ENCODE measurements around the gene RNF145.
A peak's percentile ranks its signal among the peaks of the same experiment; 100 is the strongest.
"Not testable (repeated sequence)": the region's sequence is repeated elsewhere in the genome, so short reads cannot be mapped to it uniquely, and the experiment has no call there.

The RNF145 gene

DNA sequence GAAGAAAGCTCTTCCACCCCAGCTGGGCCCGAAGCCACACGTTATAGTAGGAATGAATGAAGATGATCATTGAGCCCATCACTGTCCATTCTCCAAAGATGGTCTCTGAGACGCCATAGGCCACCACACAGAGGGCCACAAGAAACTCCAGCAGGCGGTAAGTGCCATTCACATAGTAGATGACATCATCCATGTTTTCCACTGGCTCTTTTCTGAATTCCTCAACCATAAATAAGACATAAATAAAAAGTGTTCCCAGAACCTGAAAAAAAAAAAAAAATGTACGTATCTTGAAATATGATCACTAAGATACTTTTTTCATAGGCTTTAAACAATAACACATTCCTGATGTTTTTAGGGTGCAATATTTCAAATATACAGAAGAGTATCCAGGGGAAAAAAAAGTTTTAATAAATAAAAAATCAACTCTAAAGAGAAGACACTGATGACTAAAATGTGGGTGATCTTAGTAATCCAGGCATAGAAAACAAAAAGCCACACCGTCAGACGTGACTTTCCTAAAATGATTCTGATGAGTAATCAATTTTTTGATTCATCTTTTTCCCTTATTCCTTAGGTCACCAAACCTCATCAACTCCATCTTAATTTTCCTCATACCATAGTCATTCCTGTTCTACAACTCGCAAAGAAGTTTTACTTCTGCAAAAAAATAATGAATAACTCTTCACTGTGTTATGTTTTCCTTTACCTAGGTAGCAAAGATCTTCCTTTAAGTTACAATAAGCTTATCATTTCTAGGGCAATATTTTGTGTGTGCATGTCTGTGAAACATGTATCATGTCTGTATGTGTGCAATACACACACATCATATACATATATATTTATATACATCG, 47.8 kb downstream of the RNF145 start:
- no peak for DNase-seq (ENCODE audit: low spot score)
- no peak for FAIRE-seq

DNA sequence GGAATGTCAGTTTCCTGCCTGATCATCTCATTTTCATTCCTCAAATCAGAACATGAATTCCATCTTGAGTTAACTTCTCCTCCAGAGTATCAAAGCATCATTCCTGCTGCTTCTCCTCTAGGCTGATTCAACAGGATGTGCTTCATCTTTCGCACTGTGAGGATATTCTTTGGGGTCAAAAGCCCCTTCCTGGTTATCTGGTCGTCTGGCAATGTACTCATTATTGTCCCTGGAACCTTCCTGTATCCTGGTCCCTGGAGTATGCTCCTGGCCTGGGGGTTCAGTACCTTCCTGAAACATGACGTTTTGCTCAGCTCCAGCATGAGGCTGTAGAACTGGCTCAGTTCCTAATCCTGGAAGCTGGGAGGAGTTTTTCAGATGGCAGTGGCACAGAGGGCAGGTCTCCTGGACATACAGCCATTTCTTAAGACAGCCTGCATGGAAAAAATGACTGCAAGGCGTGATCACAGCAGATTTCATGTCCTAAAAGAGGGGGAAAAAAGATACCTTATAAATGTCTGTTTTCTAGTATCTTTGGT, 50.7 kb downstream of the RNF145 start:
- not testable (repeated sequence) for FAIRE-seq; DNase-seq (ENCODE audit: low spot score)

DNA sequence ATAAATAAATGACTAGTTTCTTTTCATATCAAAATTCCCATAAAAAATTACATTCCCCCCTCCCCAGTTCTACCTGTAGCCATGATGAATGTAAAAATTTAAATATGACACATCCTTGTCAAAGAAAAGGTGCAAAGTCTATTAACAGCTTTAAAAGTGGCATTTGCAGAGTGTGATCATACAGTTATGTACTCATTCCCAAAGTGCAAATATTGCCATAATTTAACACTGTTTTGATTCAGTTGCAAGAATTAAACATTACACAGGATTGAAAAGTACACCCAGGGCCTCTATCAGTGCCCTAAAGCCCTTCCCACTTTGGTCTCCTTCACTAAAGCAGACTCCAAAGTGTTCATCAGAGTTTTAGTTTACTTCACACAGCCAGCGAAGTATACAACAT, 51.8 kb downstream of the RNF145 start:
- FAIRE-seq (no peak), DNase-seq (ENCODE audit: low spot score) (no peak)

DNA sequence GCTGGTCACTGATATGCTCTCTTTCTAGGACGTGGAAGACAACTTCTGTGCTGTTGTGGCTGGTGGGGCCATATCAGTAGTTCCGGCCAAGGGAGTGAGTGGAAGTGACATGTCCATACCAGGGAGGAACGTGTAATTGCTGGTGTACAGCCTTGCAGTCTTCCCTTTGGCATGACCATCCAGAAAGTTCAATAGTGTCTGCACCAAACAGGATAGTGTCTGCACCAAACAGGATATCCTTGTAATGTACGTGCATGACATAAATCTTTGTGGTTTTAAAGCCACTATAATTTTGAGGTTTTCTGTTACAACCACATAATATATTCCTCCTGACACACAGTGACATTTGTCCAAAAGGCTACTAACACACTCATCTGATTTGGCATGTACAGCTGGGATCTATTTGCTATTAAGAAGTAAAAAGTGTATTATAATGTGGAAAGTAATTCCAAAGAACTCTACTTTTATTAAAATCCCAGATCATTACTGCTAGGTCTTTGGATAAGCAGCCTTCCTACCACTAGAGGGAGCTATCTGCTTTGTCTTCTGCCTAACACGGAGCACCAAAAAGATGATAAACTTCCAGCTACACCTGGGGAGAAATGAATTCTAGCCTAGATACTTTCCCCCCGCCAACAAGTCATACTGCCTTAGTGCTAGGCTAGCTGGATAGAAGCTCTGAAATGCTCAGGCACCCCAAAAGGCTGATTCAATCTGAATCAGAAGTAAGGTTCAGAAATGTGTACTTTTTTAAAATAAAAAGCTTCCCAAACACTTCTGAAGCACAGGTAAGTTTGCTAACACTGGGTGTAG, 52.7 kb downstream of the RNF145 start:
- FAIRE-seq (peak; percentile 25), DNase-seq (ENCODE audit: low spot score) (peak; percentile 50)

DNA sequence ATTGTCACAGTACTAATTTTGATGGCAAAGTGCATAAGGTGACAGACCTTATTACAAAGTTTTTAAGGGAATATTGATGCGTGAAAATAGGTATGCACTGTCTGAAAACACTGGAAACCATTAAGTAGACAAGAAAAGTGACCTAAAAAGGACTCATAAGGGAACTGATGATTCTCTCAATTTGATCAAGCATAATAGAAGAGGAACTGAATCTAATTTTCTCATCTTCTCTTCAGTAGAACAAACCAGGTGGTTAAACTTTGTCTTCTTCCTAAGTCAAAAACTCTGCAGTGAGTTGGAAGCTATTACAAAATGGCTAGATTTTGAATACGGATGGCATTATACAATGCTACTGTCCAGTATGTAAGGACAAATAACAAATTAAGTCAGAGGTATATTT, 53.4 kb downstream of the RNF145 start:
- FAIRE-seq (no peak), DNase-seq (ENCODE audit: low spot score) (no peak)

DNA sequence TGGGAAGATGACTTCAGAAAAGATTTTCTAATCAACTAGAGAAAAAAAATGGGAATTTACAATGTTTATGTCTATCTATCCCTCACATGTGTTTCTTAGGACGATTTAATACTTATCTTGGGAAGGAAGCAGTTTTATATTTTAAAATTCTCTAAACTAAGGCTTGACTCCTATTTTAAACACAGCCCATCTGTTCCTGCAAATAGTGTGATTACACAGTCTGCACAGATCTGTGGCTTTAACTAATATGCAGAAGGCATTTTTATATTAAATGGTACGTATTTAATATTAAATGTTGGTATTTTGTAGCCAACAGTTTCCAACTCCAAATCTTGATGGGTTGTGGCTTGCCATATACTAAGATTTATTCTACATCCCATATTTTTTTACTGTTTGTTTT, 56.5 kb downstream of the RNF145 start:
- no peak for FAIRE-seq
- no peak for DNase-seq (ENCODE audit: low spot score)

DNA sequence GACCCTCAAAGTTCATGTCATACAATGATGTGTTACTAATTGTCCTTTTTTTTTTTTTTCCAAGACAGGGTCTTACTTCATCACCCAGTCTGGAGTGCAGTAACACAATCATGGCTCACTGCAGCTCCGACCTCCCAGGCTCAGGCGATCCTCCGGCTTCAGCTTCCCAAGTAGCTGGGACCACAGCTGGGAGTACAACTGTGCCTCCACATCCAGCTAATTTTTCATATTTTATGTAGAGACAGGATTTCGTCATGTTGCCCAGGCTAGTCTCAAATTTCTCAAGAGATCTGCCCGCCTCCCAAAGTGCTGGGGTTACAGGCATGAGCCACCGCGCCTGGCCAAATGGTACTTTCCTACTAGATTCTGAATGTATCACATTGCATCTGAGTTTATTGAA, 60.3 kb downstream of the RNF145 start:
- FAIRE-seq, result no peak
- no peak for DNase-seq (ENCODE audit: low spot score)

DNA sequence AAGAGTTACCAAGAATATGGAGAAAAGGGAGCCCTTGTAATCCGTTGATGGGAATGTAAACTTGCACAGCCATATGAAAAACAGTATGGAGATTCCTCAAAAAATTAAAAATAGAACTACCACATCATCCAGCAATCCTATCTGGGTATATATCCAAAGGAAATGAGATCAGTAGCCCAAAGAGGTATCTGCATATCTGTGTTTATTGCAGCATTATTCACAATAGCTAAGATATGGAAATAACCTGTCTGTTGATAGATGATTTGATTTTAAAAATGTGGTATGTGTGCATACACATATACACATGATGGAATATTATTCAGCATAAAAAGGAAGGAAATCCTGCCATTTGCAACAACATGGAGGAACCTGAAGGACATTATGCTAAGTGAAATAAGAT, 61.4 kb downstream of the RNF145 start:
- FAIRE-seq (no peak), DNase-seq (ENCODE audit: low spot score) (no peak)

DNA sequence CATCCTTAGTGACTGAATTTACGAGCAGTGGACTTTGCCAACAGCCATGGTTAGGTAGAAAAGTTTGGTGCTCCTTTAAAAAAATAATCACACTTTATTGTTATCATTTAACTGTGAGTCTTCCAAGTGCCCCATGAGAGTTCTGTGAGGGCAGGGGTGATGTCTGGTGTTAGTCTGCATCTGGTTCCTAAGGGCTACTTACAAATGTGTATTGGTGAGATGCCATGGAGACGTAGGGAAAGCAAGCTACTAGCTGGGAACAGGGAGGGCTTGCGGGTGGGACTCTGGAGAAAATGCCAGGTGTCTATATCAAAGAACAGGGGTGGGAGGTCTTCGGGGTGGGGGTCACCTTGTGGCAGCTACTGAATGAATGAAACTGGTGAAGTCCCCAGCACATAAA, 62.5 kb downstream of the RNF145 start:
- FAIRE-seq, result no peak
- no peak for DNase-seq (ENCODE audit: low spot score)

DNA sequence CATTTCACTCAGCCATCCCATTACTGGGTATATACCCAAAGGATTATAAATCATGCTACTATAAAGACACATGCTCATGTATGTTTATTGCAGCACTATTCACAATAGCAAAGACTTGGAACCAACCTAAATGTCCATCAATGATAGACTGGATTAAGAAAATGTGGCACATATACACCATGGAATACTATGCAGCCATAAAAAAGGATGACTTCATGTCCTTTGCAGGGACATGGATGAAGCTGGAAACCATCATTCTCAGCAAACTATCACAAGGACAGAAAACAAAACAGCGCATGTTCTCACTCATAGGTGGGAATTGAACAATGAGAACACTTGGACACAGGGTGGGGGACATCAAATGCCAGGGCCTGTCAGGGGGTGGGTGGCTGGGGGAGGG, 64.2 kb downstream of the RNF145 start:
- FAIRE-seq; DNase-seq (ENCODE audit: low spot score): not testable (repeated sequence)

DNA sequence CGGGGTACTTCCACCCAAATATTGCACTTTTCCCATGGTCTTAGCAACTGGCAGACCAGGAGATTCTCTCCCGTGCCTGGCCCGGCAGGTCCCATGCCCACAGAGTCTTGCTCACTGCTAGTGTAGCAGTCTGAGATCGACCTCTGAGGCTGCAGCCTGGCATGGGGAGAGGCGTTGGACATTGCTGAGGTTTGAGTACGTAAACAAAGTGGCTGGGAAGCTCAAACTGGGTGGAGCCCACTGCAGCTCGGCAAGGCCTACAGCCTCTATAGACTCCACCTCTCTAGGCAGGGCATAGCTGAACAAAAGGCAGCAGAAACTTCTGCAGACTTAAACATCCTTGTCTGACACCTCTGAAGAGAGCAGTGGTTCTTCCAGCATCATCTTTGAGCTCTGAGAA, 69.6 kb downstream of the RNF145 start:
- FAIRE-seq (no peak), DNase-seq (ENCODE audit: low spot score) (no peak)

DNA sequence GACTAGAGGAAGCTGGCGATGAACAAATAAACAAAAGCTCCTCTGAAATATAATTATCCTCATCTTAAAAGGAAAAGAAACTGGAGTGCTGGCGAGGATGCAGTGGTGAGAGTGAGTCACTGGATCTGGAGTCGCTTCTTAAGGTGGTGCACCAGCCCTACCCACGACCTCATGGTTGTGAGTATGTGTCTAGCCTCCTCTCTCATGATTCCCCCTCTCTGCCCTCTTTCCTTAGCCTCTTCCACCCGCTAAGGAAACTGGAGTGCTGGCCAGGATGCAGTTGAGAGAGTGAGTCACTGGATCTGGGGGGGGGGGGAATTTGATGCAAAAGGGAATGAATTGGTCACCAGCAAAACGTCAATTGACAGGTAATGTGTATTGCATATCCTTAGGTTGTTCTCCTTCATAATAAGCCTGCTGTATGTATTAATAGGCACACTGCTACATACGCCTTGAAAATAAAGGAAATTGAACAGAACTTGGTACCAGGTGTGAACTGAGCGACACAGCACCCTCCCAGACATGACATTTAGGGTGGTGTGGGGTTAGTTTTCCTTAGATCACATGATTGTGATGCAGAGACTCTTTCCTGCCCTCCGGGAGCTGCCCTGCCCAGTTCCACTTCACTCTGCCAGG, 73.3 kb downstream of the RNF145 start:
- no peak for FAIRE-seq
- DNase-seq (ENCODE audit: low spot score), result peak; percentile 15

DNA sequence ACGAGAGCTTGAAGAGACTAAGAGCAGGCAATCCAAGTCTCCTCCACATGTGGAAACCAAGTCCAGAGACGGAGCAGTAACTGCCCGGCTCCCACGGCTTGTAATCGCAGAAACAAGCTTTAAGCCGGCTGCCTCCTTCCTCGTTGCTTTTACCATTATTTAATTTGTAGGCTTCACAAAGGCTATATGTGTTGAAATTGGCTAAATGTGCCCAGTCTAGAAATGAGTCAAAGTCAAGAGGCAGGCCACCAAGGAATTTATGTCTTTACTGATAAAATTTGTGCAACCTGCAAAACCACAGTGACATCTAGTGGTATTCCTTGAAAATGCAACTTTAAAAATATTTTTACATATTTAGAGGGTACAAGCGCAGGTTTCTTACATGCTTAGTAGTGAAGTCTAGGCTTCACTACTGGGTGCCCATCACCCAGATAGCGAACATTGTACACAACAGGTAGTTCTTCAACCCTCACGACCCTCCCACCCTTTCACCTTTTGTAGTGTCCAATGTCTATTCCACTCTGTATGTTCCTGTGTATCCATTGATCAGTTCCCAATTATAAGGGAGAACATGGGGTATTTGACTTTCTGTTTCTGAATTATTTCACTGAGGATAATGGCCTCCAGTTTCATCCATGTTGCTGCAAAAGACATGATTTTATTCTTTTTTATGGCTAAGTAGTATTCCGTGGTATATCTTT, 76.2 kb downstream of the RNF145 start:
- FAIRE-seq (peak; percentile 57), DNase-seq (ENCODE audit: low spot score) (peak; percentile 12)

DNA sequence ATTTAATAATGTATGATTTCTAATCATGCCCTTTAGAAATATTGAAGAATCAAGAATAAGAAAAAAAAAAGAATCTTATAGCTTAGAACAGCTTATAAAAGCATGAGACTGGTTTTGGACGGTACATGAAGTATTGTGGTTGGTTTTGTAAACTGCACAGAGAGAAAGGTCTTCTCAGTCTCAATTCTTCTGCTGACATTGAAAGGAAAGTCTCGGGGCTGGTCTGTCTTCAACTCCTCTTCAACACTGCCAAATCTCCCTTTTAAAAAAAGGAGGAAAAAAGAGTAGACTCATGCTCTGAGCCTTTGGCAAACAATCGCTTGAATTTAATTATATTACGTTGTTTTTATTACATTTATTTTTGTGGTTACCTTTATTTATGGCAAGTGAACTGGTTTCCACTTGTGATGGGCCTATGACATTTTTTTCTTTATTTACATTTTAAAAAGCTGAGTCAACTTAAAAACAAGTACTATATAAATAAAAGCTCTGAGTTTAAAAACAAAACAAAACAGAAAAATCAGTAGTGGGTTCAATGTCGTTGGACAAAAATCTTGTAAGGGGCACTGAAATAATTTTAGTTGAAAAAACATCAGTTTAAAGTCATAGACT, 76.8 kb downstream of the RNF145 start:
- no peak for FAIRE-seq
- DNase-seq (ENCODE audit: low spot score), result no peak

DNA sequence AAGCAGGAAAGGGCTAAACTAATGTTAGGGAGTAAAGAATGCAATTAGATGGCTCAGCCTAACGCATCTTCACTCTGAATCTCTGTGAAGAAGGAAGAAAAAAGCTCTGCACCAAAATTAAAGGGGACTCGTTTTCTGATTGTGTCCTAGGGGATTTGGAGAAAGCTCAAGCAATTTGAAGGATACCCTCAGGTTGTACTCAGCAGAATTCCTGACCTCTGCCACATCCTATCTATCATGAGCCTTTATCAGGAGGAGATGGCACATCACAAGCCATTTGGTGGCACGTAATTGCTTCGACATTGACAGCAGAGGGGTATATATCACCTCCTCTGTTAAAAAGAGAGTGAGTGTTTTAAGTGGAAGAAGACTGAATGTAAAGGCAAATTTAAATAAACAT, 77.4 kb downstream of the RNF145 start:
- DNase-seq (ENCODE audit: low spot score) (no peak), FAIRE-seq (no peak)

DNA sequence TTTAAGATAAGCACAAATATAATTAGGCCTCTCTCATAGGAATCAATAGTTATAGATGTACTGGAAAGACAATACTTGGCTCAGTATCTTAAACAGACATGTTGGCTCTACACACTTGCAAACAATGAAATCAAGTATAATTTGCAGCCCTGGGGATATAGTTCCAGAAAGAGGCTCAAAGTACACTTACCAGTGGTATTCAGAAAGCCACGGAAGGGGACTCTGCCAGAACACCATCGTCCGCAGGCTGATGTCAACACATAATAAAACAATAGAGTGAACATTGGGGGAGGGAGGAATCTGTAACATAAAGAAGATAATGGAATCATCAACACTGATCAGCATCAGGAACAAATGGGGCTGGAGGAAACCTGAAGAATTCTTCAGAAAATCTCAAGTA, 78.5 kb downstream of the RNF145 start:
- FAIRE-seq (no peak), DNase-seq (ENCODE audit: low spot score) (no peak)

DNA sequence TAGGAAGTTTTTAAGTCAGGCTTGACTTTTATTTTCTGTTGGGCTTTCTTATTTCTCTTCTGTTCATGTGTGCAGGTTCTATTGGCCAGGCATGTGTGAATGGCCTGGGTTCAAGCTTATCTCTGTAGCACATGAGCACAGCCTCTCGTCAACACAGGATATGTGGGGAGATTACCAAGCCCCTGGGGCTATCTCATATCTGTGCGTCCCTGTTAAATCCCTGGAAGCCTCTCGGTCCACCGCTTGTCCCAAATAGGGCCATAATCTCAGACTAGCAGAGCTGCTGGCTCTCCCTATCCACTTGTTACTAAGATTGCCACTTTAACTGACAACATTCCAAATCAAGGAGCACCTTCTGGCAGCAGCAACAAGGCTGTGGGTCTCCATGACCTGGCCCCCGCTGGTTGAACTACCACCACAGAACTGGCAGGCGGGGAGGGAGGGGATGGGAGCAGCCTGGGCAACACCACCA, 81.2 kb downstream of the RNF145 start:
- DNase-seq (ENCODE audit: low spot score) (no peak), FAIRE-seq (no peak)

DNA sequence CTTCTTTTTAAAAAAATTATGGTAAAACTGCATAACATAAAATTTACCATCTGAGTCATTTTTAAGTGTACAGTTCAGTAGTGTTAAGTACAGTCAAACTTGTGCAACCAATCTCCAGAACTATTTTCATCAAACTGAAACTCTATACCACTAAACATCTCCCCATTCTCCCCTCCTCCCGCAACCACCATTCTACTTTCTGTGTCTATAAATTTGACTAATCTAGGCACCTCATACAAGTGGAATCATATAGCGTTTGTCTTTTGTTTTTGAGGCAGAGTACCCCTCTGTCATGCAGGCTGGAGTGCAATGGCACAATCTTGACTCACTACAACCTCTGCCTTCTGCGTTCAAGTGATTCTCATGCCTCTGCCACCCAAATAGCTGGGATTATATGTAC, 85.7 kb downstream of the RNF145 start:
- no peak for DNase-seq (ENCODE audit: low spot score)
- FAIRE-seq, result no peak

DNA sequence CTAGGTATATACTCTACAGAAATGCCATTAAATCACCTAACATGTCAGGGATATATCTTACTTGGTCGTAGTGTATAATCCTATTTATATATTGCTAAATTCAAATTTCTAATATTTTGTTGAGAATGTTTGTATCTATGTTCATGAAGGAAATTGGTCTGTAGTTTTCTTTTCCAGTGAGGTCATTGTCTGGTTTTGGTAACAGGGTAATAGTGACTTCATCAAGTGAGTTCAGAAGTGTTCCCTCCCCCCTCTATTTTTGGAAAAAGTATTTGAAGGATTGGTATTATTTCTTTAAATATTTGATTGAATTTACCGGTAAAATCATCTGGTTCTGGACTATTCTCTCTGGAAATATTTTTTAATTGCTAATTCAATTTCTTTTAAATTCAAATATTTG, 86.2 kb downstream of the RNF145 start:
- DNase-seq (ENCODE audit: low spot score), result no peak
- no peak for FAIRE-seq

DNA sequence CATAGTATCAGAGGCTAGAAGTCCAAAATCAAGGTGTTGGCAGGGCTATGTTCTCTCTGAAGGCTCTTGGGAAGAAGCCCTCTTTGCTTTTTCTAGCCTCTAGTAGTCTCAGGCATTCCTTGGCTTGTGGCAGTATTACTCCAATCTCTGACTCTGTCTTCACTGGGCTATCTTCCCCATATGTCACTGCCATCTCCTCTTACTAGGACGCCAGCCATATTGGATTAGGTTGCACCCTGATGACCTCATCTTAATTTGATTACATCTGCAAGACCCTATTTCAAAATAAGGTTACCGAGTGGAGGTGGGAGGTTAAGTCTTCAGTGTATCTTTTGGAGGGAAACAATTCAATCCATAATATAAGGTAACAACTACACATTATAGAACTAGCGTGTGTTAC, 88.3 kb downstream of the RNF145 start:
- DNase-seq (ENCODE audit: low spot score) (no peak), FAIRE-seq (no peak)

DNA sequence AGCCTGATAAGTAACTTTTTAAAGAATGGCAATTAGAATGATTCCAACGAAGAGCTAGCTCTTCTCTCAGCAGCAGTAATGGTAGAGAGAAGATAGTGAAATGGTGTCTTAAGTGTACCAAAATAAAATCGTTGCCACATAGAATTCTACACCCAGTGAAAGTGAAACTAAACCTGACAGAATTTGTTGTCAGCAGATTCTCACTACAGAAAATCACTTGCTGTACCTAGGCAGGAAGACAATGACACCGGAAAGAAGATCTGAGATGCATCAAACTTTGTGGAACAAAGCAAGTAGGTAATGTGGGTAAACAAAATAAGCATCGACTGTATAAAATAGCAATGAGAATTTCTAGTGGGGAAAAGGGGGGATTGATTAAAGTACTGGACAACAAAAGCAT, 88.9 kb downstream of the RNF145 start:
- DNase-seq (ENCODE audit: low spot score) (no peak), FAIRE-seq (no peak)

Data from RCC 7860 (cell line).